GM12878 (cell line): ENCODE measurements around the gene ADD1. TPM values are rescaled to one million over a fixed set of nuclear protein-coding genes. Genes with fewer than 3 reads are reported as not detected.

Experiments
- ATAC-seq: fragments of 200-7000 bp; cut with Tn5 transposase; 3 replicates; pipeline ENCODE4 v1.9.1; 2020; ENCODE audit warnings: mild to moderate bottlenecking, moderate library complexity
- BruUV-seq: library from RNA; stranded (reverse); fragments of 400-500 nt; replicated peaks from 2 replicates; lab custom pipeline; 2021; lab: Mats Ljungman, UMichigan
- CTCF ChIA-PET: fragments of 300-600 bp; sonication (Branson Sonifier 250); formaldehyde crosslinking; extraction: SDS; loops from one replicate; lab custom pipeline; 2021; ENCODE audit warnings: inconsistent platforms; lab: Yijun Ruan, JAX
- POLR2A ChIA-PET: fragments of 350-600 bp; formaldehyde crosslinking; extraction: SDS; loops from one replicate; lab custom pipeline; 2021; ENCODE audit warnings: inconsistent platforms; lab: Charles Lee
- RAD21 ChIA-PET: fragments of 300-600 bp; sonication (Branson Sonifier 250); formaldehyde crosslinking; loops from one replicate; lab custom pipeline; 2023; ENCODE audit warnings: antibody characterized with exemption; ENCODE audit not compliant: unreplicated experiment; lab: Charles Lee
- SMC1A ChIA-PET: fragments of 300-600 bp; sonication (Branson Sonifier 250); formaldehyde crosslinking; loops from one replicate; lab custom pipeline; 2023; ENCODE audit not compliant: unreplicated experiment, uncharacterized antibody; lab: Charles Lee
- DNase-seq: peaks from one replicate; pipeline ENCODE4 v3.0.0-alpha.2; 2011; ENCODE audit warnings: low read depth, low spot score
- FAIRE-seq: peaks from 3 replicates; lab custom pipeline; 2011; peaks lifted over from hg19 to GRCh38; lab: Jason Lieb, UNC
- H2AFZ ChIP-seq: 2 replicates; pipeline ENCODE4 v1.6.0; 2011; ENCODE audit warnings: low read depth, low read length, control low read depth; ENCODE audit not compliant: control insufficient read depth
- H3K27ac ChIP-seq: 2 replicates; pipeline ENCODE4 v1.5.1; 2011; ENCODE audit warnings: control low read depth; ENCODE audit not compliant: control insufficient read depth, insufficient read depth
- H3K27me3 ChIP-seq, 2 experiments: replicated peaks in 1 of 2; 2 replicates each; pipeline versions ENCODE4 v1.6.0 to v1.6.1; 2011; ENCODE audit warnings: low read length in 1 of 2; ENCODE audit not compliant: control insufficient read depth in 2 of 2, insufficient read depth in 2 of 2
- H3K36me3 ChIP-seq, 2 experiments: 2 replicates each; pipeline ENCODE4 v1.5.1; 2011; ENCODE audit warnings: low read length in 1 of 2; ENCODE audit not compliant: control insufficient read depth in 2 of 2, insufficient read depth in 2 of 2
- H3K4me1 ChIP-seq: 2 replicates; pipeline ENCODE4 v1.6.1; 2011; ENCODE audit warnings: mild to moderate bottlenecking, low read length, moderate library complexity, mixed read lengths; ENCODE audit not compliant: control insufficient read depth, insufficient read depth
- H3K4me2 ChIP-seq: 2 replicates; pipeline ENCODE4 v1.6.0; 2011; ENCODE audit warnings: control low read depth; ENCODE audit not compliant: control insufficient read depth, insufficient read depth
- H3K4me3 ChIP-seq: fragments of 200-600 bp; sonication (generic); 2 replicates; pipeline ENCODE4 v1.5.1; 2016
- H3K79me2 ChIP-seq: 2 replicates; pipeline ENCODE4 v1.6.0; 2011; ENCODE audit warnings: low read length; ENCODE audit not compliant: control insufficient read depth, insufficient read depth
- H3K9ac ChIP-seq: 2 replicates; pipeline ENCODE4 v1.8.0; 2011; ENCODE audit warnings: low read length, control low read depth, mixed read lengths; ENCODE audit not compliant: control insufficient read depth, insufficient read depth
- H3K9me3 ChIP-seq: replicated peaks from 3 replicates; pipeline ENCODE4 v1.5.1; 2011; ENCODE audit warnings: mild to moderate bottlenecking, low read length; ENCODE audit not compliant: control insufficient read depth, insufficient read depth
- H4K20me1 ChIP-seq: 2 replicates; pipeline ENCODE4 v1.6.0; 2011; ENCODE audit not compliant: control insufficient read depth, insufficient read depth
- BACH1 ChIP-seq: fragments of 450-650 bp; IDR thresholded peaks from 2 replicates; pipeline ENCODE4 v1.6.1; 2017; ENCODE audit warnings: mild to moderate bottlenecking, borderline replicate concordance
- EP300 ChIP-seq, 2 experiments: fragments of 150-350 bp in 1 of 2; IDR thresholded peaks; 2 replicates each; pipeline ENCODE4 v1.6.1; 2011 to 2012; ENCODE audit warnings: low read depth in 2 of 2, low read length in 2 of 2, borderline replicate concordance in 1 of 2, improper control_type of control experiment in 1 of 2, inconsistent platforms in 1 of 2; ENCODE audit not compliant: control insufficient read depth in 1 of 2
- HDAC6 ChIP-seq: fragments of 200-600 bp; sonication (generic); IDR thresholded peaks from one replicate; pipeline ENCODE4 v1.8.0; 2017; ENCODE audit warnings: antibody characterized with exemption; ENCODE audit not compliant: unreplicated experiment
- JUNB ChIP-seq: IDR thresholded peaks from 2 replicates; pipeline ENCODE4 v1.6.1; 2016; ENCODE audit warnings: antibody characterized with exemption, mild to moderate bottlenecking
- LARP7 ChIP-seq: fragments of 450-650 bp; IDR thresholded peaks from 2 replicates; pipeline ENCODE4 v1.6.1; 2017; ENCODE audit warnings: mild to moderate bottlenecking
- MEF2A ChIP-seq: IDR thresholded peaks from 2 replicates; pipeline ENCODE4 v1.6.1; 2011; ENCODE audit warnings: low read depth, mild to moderate bottlenecking, low read length, moderate library complexity; ENCODE audit not compliant: insufficient read depth
- MTA3 ChIP-seq: IDR thresholded peaks from 2 replicates; pipeline ENCODE4 v1.6.1; 2012; ENCODE audit warnings: low read length, inconsistent platforms, borderline replicate concordance
- MYC ChIP-seq: IDR thresholded peaks from 2 replicates; pipeline ENCODE4 v1.6.1; 2011; ENCODE audit warnings: mild to moderate bottlenecking, low read length, moderate library complexity, inconsistent platforms; ENCODE audit not compliant: insufficient read depth, insufficient replicate concordance, insufficient read length, severe bottlenecking
- NFIC ChIP-seq: IDR thresholded peaks from 2 replicates; pipeline ENCODE4 v1.6.1; 2012; ENCODE audit warnings: low read depth, mild to moderate bottlenecking, inconsistent platforms, low read length, moderate library complexity
- PAX5 ChIP-seq: IDR thresholded peaks from 2 replicates; pipeline ENCODE4 v1.6.1; 2011; ENCODE audit warnings: low read depth, low read length, borderline replicate concordance
- RBBP5 ChIP-seq: fragments of 200-600 bp; sonication (generic); conservative IDR thresholded peaks from 2 replicates; pipeline ENCODE4 v1.6.1; 2016
- SUPT20H ChIP-seq: IDR thresholded peaks from 2 replicates; pipeline ENCODE4 v1.6.1; 2011; ENCODE audit warnings: low read depth, mild to moderate bottlenecking, low read length, moderate library complexity, borderline replicate concordance; ENCODE audit not compliant: control insufficient read depth
- WRNIP1 ChIP-seq: IDR thresholded peaks from 2 replicates; pipeline ENCODE4 v1.6.1; 2011; ENCODE audit warnings: low read depth, low read length, improper control_type of control experiment, borderline replicate concordance
- WGBS: methylation state at CpG from one replicate; pipeline ENCODE4 v1.1.6; 2016; ENCODE audit warnings: low lambda C conversion rate; ENCODE audit not compliant: insufficient replicate concordance, insufficient coverage; ENCODE audit errors: missing lambda C conversion rate; 5-methylcytosine and 5-hydroxymethylcytosine counted together
- in situ Hi-C: fragments of 300-500 bp; cut with MboI; formaldehyde crosslinking; loops from 9 replicates; pipeline ENCODE4 v1.14.3; 2018; ENCODE audit warnings: mixed read lengths
- intact Hi-C: fragments of 100-400 bp; cut with micrococcal nuclease; formaldehyde crosslinking; loops from one replicate; pipeline ENCODE4 v1.14.2; 2022; ENCODE audit not compliant: unreplicated experiment
- polyA plus RNA-seq, 11 experiments: library from polyadenylated mRNA; depleted of rRNA in 4 of 11; unstranded in 6 of 11; stranded (reverse) in 5 of 11; fragments of >200 nt; fragmentation: Nextera tagmentation in 4 of 11; fragmentation: Illumina TruSeq in 1 of 11; extraction: Ambion mirVana in 4 of 11; extraction: Trizol in 1 of 11; gene quantifications; 1 replicate in 1 of 11; 2 replicates in 10 of 11; pipeline versions ENCODE4 v1.2.1 to v1.2.3, GENCODE V29; 2011 to 2016; ENCODE audit warnings: inconsistent platforms in 2 of 11, missing spikeins in 2 of 11, low read depth in 1 of 11
- total RNA-seq, 4 experiments: library from RNA; depleted of rRNA in 3 of 4; stranded (reverse); fragments of >200 nt in 3 of 4; fragmentation: Illumina TruSeq in 1 of 4; extraction: Trizol in 1 of 4; gene quantifications; 2 replicates each; pipeline versions ENCODE4 v1.2.1 to v1.2.3, GENCODE V29; 2013 to 2021
- TF ChIP-seq, protein P1 (sequence below): IDR thresholded peaks from 2 replicates; pipeline ENCODE4 v1.6.1; 2011; ENCODE audit warnings: mild to moderate bottlenecking, low read depth, low read length, moderate library complexity; ENCODE audit not compliant: insufficient replicate concordance

ADD1 gene
- total and polyA plus RNA-seq, 10 of the 15 experiments (the other 5 are each of a cell fraction or from before 2014, with no cell fraction given): 21.6 to 182 (median 105) TPM

DNA sequence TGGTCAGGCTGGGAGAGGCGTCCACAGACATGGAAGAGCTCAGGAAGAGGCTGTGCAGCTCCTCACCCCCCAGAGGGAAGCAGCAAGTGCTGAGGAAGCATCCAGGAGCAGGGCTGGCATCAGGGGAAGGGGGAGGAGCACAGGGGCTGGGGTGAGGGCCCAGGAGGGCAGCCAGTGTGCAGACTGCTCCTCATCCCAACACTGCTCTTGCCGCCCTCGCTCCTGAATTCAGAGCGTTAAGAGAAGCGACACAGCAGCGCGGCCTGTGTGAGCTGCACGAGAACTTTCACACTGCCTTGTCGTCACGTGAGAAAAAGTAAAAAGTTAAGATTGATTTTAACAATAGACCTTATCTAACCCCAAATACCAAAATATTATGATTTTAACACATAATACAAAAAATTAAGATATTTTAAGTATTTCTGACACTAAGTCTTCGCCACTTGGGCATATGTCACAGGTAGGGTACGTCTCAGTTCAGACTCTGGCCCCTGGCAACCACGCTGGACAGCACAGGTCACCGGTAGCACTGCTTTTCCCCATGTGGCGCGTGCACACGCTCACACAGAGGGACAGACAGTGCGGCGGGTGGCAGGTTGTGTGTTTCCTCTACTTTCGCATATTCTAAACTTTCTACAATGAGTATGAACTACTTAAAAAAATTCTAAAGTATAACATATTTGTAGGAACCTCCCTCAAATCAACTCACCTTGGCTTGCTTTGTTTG lies 99.9 kb downstream of the ADD1 start:
- RAD21 ChIA-PET: no interaction called here
- Histone ChIP-seq H3K4me1 (no peaks in the 10 kb centered on the region; the same call in none of the 2 replicates), H3K27ac (no peak overlapping the region), H2AFZ (no peak overlapping the region), H3K79me2 (no peaks in the 10 kb centered on the region), H3K9ac (no peak overlapping the region), H3K36me3 (peaks cover 59 to 72% of the 10 kb centered on the region in 2 experiments), H3K4me2 (no peak overlapping the region), H3K4me3 (no peak overlapping the region), H3K27me3 (no peaks in the 10 kb centered on the region), H4K20me1 (no peaks in the 10 kb centered on the region), H3K9me3 (no peaks in the 10 kb centered on the region; the same call in 2 of the 3 replicates)
- TF ChIP-seq WRNIP1 (no peak), HDAC6 (no peak), MTA3 (no peak), EP300 (IDR thresholded peaks at IDR 0.05; ENCODE audit: borderline replicate concordance in 1 of 2, control insufficient read depth in 1 of 2, low read depth in 2 of 2, low read length in 2 of 2) (no peak), LARP7 (no peak), JUNB (no peak), PAX5 (no peak), NFIC (no peak), BACH1 (no peak), SUPT20H (no peak), MEF2A (no peak), RBBP5 (no peak), MYC (no peak)
- TF ChIP-seq, protein P1, sequence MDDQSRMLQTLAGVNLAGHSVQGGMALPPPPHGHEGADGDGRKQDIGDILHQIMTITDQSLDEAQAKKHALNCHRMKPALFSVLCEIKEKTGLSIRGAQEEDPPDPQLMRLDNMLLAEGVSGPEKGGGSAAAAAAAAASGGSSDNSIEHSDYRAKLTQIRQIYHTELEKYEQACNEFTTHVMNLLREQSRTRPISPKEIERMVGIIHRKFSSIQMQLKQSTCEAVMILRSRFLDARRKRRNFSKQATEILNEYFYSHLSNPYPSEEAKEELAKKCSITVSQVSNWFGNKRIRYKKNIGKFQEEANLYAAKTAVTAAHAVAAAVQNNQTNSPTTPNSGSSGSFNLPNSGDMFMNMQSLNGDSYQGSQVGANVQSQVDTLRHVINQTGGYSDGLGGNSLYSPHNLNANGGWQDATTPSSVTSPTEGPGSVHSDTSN: no peak
- FAIRE-seq (no peak), DNase-seq (no peak), ATAC-seq (no peak)
- CTCF ChIA-PET: interaction anchor here (0.6 to 2.1 kb wide), 2 partner anchors 10 to 248 kb away, joined by 3 to 10 read pairs; no protein-coding TSS in a partner anchor
- BruUV-seq: no TSS peak
- POLR2A ChIA-PET: no interaction called here
- in situ Hi-C loops: loop anchor here (25.0 kb wide), 1 partner anchor 181 kb away; the partner anchor contains the start of gene TNIP2
- SMC1A ChIA-PET: interaction anchor here (1.9 kb wide), 1 partner anchor 8 kb away, joined by 6 read pairs; no protein-coding TSS in a partner anchor
- intact Hi-C loops: no loop called here
- 92% methylated on average over 18 of the region's 20 CpGs for WGBS
